Stimulated activated CD4-positive, alpha-beta T cell treated with anti-CD3 and anti-CD28 coated beads, Interleukin-2, amount 100 ng/mL, for 48 hours (primary cell): ENCODE data around the gene SETD2.

Source experiments
- DNase-seq, 2 donors: peaks; one replicate each; pipeline ENCODE4 v3.0.0-alpha.2; 2020

Gene SETD2

DNA sequence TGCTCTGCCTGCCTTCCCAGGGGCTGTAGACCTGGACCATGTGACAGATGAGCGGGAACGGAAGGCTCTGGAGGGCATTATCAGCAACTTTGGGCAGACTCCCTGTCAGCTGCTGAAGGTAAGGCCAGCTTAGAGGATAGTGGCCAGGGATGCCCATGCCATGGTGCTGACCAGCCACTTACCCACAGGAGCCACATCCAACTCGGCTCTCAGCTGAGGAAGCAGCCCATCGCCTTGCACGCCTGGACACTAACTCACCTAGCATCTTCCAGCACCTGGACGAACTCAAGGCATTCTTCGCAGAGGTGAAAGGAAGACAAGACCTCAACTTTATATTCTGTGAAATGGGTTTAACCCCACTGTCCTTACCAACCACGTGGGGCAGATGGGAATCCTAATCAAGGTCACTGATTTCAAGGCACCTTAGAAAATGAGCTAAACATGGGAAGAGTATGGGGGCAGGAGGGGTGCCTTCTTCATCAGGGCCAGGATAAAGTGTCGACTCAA lies 157.7 kb downstream of the SETD2 start:
- no peak for DNase-seq

DNA sequence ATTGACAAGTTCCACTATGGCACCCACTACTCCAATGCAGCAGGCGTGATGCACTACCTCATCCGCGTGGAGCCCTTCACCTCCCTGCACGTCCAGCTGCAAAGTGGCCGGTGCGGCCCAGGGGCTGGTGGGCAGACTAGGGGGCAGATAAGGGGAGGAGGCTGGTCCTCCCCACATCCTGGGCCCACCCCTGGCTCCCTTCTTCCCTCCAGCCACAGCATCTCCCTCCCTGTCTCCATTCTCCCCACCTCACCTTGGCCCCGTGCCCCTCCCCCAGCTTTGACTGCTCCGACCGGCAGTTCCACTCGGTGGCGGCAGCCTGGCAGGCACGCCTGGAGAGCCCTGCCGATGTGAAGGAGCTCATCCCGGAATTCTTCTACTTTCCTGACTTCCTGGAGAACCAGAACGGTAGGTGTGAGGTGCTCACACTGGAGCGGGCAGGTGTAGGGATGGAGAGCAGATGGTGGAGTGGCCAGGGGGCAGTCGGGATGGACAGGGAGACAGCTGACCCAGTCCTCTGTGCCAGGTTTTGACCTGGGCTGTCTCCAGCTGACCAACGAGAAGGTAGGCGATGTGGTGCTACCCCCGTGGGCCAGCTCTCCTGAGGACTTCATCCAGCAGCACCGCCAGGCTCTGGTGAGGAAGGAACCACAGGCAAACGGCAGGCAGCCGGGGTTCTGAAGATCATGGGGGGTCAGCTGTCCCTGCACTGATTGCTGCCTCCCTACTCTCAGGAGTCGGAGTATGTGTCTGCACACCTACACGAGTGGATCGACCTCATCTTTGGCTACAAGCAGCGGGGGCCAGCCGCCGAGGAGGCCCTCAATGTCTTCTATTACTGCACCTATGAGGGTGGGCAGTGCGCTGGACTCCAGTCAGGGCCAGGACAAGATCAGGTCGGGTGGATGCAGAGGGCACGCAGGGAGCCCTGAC lies 158.4 kb downstream of the SETD2 start:
- DNase-seq, result no peak

DNA sequence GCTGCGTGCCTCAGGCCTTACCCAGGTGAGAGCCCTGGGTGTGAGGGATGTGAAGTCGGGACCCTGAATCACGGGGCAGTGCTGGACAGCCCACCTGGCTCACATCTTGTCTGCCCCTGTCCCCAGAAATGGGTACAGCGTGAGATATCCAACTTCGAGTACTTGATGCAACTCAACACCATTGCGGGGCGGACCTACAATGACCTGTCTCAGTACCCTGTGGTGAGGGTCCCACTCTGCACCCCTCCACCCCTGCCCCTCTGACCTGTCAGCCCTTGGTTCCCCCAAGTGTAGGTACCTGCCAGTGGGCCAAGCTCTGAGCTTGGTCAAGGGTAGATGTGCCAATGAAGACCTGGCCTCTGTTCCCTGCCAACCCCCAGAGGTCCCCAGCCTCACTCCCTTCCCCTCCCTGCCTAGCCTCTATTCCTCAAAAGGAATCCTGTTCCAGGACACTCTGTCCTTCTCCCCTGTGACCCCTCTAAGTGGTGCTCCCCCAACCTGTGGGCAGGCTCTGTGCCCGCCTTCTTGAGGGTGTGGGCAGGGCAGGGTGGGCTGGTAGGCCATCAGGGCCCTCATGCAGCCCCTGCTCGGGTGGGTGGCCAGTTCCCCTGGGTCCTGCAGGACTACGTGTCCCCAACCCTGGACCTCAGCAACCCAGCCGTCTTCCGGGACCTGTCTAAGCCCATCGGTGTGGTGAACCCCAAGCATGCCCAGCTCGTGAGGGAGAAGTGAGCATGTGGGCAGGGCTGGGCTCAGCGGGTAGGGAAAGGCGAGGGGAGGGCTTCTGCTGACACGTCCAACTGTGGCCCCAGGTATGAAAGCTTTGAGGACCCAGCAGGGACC lies 159.3 kb downstream of the SETD2 start:
- no peak for DNase-seq

DNA sequence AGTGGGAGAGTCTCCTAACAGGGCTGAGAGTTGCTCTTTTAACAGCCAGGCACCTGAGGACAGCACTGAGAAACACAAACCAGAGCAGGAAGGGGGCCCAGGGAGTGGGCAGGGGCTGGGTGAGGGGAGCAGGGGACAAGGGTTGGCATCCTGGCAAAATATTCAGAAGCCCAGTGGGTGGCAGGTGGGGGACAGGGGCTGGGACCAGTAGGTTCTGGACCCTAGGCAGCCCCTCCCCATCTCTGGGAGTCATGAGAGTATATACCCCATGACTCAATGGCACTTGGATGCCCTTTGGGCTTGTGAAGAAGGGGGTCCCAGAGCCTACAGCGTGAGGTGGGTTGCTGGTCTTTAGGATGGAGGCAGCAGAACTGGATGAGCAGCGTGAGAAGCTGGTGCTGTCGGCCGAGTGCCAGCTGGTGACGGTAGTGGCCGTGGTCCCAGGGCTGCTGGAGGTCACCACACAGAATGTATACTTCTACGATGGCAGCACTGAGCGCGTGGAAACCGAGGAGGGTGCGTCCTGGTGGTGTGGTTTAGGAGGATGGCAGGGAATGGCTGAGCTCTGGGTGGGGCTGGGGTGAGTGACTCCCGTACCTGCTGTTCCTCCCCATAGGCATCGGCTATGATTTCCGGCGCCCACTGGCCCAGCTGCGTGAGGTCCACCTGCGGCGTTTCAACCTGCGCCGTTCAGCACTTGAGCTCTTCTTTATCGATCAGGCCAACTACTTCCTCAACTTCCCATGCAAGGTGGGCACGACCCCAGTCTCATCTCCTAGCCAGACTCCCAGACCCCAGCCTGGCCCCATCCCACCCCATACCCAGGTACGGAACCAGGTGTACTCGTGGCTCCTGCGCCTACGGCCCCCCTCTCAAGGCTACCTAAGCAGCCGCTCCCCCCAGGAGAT lies 160.2 kb downstream of the SETD2 start:
- DNase-seq, result no peak

DNA sequence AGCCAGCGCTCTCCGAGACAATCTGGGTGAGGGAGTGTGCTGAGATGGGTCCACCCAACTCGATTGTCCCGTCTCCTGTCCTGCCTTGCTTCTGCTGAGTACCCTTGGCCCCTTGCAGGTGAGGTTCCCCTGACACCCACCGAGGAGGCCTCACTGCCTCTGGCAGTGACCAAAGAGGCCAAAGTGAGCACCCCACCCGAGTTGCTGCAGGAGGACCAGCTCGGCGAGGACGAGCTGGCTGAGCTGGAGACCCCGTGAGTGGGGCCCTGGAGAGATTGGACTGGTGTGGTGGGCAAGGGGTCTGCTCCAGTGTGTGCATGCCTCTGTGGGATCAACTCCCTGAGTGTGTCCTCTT lies 160.9 kb downstream of the SETD2 start:
- no peak for DNase-seq

DNA sequence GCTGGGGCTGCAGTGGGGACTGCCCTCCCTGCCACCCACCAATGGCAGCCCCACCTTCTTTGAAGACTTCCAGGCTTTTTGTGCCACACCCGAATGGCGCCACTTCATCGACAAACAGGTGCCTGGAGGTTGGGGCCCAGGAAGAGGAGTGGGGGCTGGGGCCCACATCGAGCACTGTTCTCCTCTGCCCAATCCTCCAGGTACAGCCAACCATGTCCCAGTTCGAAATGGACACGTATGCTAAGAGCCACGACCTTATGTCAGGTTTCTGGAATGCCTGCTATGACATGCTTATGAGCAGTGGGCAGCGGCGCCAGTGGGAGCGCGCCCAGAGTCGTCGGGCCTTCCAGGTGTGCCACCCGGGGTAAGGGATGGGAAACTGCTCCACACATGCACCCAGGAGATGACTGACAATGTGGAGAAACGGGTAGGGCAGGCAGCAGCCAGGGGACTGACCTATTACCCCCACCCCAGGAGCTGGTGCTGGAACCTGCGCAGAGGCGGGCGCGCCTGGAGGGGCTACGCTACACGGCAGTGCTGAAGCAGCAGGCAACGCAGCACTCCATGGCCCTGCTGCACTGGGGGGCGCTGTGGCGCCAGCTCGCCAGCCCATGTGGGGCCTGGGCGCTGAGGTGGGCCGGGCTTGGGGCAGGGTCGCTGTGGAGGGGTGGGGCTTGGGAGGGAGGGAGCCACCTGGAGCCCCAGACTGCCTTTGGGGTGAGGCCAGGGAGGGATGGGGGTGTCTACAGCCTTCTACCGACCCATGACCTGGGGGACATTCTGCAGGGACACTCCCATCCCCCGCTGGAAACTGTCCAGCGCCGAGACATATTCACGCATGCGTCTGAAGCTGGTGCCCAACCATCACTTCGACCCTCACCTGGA lies 161.5 kb downstream of the SETD2 start:
- DNase-seq, result no peak

DNA sequence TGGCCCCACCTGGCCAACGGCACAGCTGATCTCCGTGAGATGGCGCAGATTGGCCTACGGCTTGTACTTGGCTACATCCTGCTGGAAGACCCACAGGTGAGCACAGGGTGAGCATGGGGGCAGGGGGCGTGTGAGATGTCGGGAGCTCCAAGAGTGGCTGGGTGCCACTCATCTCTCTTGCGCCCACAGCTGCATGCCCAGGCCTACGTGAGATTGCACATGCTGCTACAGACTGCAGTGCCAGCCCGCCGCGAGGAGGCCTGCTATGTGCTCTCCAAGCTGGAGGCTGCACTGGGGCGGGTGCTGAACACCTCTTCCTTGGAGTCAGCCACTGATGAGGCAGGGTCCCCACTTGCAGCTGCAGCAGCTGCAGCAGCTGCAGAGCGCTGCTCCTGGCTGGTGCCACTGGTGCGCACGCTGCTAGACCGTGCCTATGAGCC lies 162.2 kb downstream of the SETD2 start:
- no peak for DNase-seq

DNA sequence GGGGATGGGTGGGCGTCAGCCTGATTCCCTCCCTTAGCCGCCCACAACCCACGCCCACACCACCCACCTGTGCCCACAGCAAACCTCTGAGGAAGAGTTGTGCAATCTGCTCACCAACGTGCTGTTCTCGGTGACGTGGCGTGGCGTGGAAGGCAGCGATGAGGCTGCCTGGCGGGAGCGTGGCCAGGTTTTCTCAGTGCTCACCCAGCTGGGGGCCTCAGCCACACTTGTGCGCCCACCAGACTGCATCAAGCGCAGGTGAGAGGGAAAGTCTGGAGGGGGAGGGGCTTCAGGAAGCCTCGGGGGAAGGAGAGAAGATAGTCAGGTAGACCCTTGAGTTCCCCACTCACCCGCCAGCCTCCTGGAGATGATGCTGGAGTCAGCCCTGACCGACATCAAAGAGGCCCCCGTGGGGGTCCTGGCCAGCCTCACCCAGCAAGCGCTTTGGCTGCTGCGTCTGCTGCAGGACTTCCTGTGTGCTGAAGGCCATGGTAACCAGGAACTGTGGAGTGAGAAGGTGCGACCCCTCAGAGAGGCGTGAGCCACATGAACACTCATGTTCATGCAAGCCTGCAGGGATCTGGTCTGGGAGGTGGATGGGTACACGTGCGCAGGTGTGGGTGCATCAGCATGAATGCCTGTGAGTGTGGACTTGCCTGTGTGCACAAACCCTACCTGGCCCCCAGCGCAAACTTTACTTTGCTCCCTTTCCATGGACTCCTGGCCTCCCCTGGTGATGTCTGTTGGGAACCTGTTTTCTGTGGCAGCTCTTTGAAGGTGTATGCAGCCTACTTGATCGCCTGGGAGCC lies 162.8 kb downstream of the SETD2 start:
- DNase-seq, result no peak

DNA sequence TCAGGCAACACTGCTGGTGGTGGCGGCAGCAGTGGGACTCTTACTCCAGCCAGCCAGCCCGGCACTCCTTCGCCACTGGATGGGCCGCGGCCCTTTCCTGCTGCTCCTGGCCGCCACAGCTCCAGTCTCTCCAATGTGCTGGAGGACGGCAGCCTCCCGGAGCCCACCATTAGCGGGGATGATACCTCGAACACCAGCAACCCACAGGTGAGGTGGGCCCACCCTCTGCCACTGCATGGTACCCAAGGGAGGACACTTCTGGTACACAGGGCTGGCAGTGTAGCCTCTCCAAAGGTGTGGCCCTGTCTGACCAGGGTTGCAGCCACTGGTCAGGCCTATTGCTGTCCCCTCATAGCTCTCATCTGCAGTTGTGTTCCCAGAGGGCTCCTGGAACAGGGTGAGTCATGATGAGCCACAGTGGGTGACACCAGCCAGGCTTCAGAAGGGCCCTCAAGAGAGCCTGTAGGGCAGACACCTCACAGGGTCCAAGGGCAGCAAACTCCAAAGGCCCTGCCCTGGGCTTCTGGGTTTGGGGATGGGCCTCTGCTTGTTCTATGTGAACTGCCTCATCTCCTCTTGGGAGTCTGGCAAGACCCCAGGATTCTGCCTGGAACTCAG lies 163.6 kb downstream of the SETD2 start:
- DNase-seq, result no peak

DNA sequence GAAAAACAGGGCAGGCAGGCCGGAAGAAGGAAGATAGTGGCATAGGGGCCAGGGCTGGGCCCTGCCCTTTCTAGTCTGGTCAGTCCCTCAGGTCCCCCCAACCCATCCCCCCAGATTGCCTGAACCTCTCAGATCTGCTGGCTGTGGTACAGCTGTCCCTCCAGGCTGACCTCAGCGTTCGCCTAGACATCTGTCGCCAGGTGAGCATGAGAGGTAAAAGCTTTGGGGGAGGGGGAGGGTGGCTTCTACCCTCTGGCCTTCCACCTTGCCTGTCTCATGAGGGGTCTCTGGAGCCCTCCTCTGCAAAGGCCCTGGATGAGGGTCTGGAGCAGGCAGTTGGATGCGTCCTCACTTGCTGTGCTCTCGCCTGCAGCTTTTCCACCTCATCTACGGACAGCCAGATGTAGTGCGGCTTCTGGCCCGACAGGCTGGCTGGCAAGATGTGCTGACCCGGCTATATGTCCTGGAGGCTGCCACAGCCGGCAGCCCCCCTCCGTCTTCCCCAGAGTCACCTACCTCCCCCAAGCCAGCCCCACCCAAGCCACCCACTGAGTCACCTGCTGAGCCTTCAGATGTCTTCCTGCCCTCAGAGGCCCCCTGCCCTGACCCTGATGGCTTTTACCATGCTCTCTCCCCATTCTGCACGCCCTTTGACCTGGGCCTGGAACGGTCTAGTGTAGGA lies 164.3 kb downstream of the SETD2 start:
- DNase-seq, result no peak

DNA sequence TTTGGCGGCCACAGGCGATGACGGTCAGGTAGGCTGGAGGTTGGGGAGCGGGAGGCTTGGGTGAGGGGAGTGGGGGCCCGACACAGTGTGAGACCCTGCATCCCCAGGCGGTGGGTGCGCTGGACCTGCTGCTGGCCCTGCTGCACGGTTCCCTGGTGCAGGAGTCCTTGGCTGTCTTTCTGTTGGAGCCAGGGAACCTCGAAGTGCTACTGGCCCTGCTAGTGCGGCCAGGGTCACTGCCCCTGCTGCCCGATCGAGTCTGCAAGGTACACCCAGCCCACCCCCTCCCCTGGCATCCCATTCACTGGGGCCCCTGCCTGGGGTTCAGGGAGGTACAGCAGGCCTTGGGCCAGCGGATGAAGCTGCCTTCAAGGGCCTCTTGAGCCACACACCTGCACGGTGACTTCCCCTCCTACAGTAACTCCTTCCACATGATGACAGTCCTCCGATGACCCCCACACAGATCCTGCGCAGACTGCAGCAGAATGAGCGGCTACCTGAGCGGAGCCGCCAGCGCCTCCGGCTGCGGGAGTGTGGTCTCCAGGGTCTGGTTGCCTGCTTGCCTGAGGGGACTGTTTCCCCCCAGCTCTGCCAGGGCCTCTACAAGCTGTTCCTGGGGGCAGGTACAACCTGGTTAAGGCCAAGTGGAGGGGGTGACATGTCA lies 164.9 kb downstream of the SETD2 start:
- no peak for DNase-seq

DNA sequence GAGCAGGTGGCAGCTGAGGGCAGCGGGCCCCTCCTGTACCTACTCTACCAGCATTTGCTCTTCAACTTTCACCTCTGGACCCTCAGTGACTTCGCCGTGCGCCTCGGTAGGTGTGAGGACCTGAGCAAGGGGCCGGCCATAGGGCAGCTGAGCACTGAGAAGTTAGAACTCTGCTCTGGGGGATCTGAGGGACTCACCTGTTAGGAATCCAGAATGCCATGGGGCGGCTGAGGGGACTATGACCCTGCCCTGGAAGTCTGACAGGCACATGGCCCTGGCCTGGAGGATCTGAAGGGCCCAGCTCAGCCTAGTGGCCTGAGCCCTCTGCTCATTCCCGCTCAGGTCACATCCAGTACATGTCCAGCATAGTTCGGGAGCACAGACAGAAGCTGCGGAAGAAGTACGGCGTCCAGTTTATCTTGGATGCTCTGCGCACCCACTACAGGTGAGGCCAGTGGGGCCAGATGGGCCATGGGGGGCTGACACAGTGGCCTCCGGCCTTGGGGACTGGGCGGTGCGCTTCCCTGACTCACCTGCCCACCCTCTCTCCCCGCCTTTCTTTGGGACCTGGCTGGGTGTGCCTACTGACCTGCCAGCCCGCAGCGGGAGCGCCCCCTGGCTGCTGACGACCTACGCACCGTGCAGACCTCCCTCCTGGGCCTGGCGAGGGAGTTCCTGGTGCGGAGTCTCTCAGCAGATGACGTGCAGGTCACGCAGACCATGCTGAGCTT lies 165.6 kb downstream of the SETD2 start:
- peak; percentile 66 to 70 for DNase-seq

DNA sequence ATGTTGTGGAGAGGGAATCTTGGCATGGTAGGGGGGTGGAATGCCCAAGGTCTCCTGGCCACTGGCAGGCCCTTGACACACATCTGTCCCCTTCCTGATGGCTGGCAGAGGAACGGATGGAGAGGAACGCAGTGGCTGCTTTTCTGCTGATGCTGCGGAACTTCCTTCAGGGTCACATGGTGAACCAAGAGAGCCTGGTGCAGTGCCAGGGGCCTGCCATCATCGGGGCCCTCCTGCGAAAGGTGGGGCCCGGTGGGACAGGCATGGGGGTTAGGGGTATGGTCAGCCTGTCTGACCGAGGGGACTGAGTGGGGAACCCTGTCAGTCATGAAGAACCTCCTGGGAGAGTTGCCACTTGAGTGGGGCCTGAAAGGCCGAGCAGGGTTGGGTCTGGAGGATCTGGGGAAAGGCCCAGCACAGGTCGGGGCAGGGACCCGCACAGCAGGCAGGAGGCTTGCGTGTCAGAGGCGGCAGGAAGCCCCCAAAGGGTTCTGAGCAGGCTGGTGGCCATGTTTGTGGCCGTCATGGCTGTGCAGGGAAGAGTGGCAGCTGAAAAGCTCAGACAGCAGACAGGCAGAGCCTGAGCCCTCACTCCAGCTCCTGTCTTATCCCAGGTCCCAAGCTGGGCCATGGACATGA lies 166.3 kb downstream of the SETD2 start:
- DNase-seq, result no peak

DNA sequence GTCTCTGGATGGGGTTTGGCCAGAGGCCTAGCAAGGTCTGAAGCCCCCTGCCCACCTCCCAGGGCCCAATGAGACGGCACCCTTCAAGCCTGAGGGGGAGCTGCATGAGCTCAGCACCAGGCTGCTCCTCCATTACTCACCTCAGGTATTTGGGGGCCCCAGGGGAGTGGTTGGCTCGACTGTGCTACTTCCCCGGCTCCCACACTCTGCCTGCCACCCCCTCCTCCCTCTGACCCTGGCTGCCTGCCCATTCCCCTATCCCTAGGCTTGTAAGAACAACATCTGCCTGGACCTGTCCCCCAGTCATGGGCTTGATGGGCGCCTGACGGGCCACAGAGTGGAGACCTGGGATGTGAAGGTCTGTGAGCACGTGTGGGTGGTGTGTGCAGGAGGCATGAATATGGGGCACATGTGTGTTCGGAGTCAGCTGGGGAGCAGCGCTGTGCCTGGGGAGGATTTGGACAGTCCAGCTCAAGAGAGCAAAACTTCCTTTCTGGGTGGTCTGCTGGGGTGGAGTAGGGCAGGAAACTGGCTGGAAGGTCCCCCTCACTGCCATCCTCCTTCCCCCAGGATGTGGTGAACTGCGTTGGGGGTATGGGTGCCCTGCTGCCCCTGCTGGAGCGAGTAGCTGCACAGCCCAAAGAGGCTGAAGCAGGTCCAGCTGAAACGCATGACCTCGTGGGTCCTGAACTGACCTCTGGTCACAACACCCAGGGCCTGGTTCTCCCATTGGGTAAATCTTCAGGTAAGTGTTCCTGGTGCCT lies 167.0 kb downstream of the SETD2 start:
- DNase-seq, result no peak

DNA sequence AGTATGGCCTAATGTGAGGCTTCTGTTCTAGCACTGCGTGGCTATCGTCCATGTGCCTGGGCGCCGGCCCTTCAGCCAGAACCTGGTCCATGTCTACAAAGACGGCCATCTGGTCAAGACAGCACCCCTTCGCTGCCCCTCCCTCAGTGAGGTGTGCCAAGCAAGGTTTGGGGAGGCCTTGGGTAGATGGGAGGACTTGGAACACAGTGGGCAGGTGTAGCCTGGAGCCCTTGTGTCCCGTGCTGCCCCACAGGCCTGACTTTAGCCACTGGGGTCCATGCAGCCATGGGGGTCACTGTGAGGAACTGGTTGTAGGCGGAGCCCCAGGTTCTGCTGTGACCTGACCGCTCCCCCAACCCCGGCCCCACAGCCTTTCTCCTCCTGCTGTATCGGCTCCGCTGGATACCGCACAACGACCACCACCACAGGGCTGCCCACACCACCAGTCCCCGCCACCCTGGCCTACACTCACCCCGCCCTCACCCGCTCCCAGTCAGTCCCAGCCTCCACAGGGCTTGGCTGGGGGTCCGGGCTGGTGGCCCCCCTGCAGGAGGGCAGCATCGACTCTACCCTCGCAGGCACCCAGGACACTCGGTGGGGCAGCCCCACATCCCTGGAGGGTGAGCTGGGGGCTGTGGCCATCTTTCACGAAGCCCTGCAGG lies 167.9 kb downstream of the SETD2 start:
- no peak for DNase-seq
